Stimulated activated CD4-positive, alpha-beta T cell treated with anti-CD3 and anti-CD28 coated beads, Interleukin-15, amount 100 ng/mL, for 48 hours (primary cell): ENCODE measurements around the gene NOXO1.
A peak's percentile ranks its signal among the peaks of the same experiment; 100 is the strongest.
"Not testable (repeated sequence)": the region's sequence is repeated elsewhere in the genome, so short reads cannot be mapped to it uniquely, and the experiment has no call there.

Experiments
- DNase-seq, 2 donors: peaks; one replicate each; pipeline ENCODE4 v3.0.0-alpha.2; 2020; ENCODE audit warnings: low read depth in 2 of 2

NOXO1 gene

GRCh38 chr16:1962161-1963153, 18.8 kb downstream of the NOXO1 start:
- DNase-seq: not testable (repeated sequence)

- no peak for DNase-seq
Observed at GRCh38 chr16:1961651-1962067, 19.6 kb downstream of the NOXO1 start.

GRCh38 chr16:1960665-1961630, 20.3 kb downstream of the NOXO1 start:
- DNase-seq: peak in 1 of 2 donors; percentile 42

- peak; percentile 78 to 91 for DNase-seq
Observed at GRCh38 chr16:1959269-1960039, 21.8 kb downstream of the NOXO1 start, which contains the start of gene NDUFB10. Gene NDUFB10 (plus strand): TSS chr16:1959538. CDS start chr16:1959625, 87 bp downstream.

GRCh38 chr16:1958715-1959268, 22.5 kb downstream of the NOXO1 start:
- no peak for DNase-seq

- not testable (repeated sequence) for DNase-seq
Observed at GRCh38 chr16:1958143-1958491, 23.2 kb downstream of the NOXO1 start.

- not testable (repeated sequence) for DNase-seq
Observed at GRCh38 chr16:1957434-1958142, 23.7 kb downstream of the NOXO1 start.

GRCh38 chr16:1953734-1954133, 27.5 kb downstream of the NOXO1 start:
- no peak for DNase-seq

- no peak for DNase-seq
Observed at GRCh38 chr16:1950559-1950958, 30.7 kb downstream of the NOXO1 start.

GRCh38 chr16:1950047-1950446, 31.2 kb downstream of the NOXO1 start:
- no peak for DNase-seq

GRCh38 chr16:1949507-1949906, 31.8 kb downstream of the NOXO1 start:
- no peak for DNase-seq

- DNase-seq: no peak
Observed at GRCh38 chr16:1947369-1947670, 33.9 kb downstream of the NOXO1 start.

GRCh38 chr16:1946495-1947368, 34.5 kb downstream of the NOXO1 start:
- DNase-seq: no peak

GRCh38 chr16:1945559-1946391, 35.5 kb downstream of the NOXO1 start:
- no peak for DNase-seq

- no peak for DNase-seq
Observed at GRCh38 chr16:1944612-1945199, 36.6 kb downstream of the NOXO1 start.

- DNase-seq: peak; percentile 99 to 100
Observed at GRCh38 chr16:1942810-1943726, 38.2 kb downstream of the NOXO1 start, which contains the start of gene MSRB1. Gene MSRB1 (minus strand): TSS chr16:1943199. CDS start chr16:1943156, 43 bp downstream.
